ENCODE data around the gene CCDC107. TPM values are rescaled to one million over a fixed set of nuclear protein-coding genes. Genes with fewer than 3 reads are reported as not detected.
A peak's percentile ranks its signal among the peaks of the same experiment; 100 is the strongest.

CCDC107 gene
- total and polyA plus RNA-seq, 2 of the 13 experiments (the other 11 are each of a cell fraction or from before 2014, with no cell fraction given) = 7.1 to 15.2 TPM

DNA sequence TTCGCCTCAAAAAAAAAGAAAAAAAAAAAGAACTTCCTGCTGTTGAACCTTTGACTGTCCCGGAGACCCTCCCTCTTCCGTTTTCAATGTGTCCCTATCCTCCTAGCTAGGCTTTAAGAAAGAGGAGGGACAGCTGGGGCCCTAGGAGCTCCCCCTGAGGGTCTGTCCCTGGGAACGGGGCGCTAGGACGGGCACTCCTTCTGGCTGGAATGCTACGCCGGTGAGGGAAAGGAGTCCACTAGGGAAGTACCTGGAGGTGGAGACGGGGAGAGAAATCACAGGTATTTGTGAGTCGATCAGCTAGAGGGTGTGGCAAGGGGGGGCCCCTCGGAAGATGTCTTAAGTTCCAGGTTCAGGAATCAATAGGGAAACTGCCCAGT is 11.9 kb upstream of the CCDC107 start (continued):
- no peak for TF ChIP-seq ZSCAN9 (CRISPR knock-in tag; IDR thresholded peaks at IDR 0.05; ENCODE audit: borderline replicate concordance)
- TF ChIP-seq CHD4 (IDR thresholded peaks at IDR 0.05; ENCODE audit: borderline replicate concordance, low read length) = no peak
- peak; percentile 75; the same call in 1 of the 2 replicates for TF ChIP-seq ELF4 (CRISPR knock-in tag; IDR thresholded peaks at IDR 0.05; ENCODE audit: borderline replicate concordance)
- no peak for TF ChIP-seq ZNF674 (CRISPR knock-in tag; IDR thresholded peaks at IDR 0.05; ENCODE audit: low read depth)
- TF ChIP-seq ZNF770 (CRISPR knock-in tag; IDR thresholded peaks at IDR 0.05) = peak; percentile 24; the same call in 1 of the 2 replicates
- TF ChIP-seq SKI (IDR thresholded peaks at IDR 0.05; ENCODE audit: partially characterized antibody) = no peak
- TF ChIP-seq ZXDC (CRISPR knock-in tag; IDR thresholded peaks at IDR 0.05) = no peak
- no peak for TF ChIP-seq SP2 (CRISPR knock-in tag; IDR thresholded peaks at IDR 0.05)
- TF ChIP-seq PHF21A (CRISPR knock-in tag; IDR thresholded peaks at IDR 0.05) = 0 out of 2 replicates have a peak, but pooled peaks have one; percentile 28
- TF ChIP-seq KDM2A (CRISPR knock-in tag; IDR thresholded peaks at IDR 0.05; ENCODE audit: borderline replicate concordance, low read depth) = no peak
- TF ChIP-seq ZNF709 (CRISPR knock-in tag; IDR thresholded peaks at IDR 0.05) = no peak
- TF ChIP-seq TCF12 (IDR thresholded peaks at IDR 0.05) = no peak
- TF ChIP-seq TCF12 (CRISPR knock-in tag; IDR thresholded peaks at IDR 0.05) = no peak
- no peak for TF ChIP-seq BCLAF1 (IDR thresholded peaks at IDR 0.05)
- TF ChIP-seq, protein P1, sequence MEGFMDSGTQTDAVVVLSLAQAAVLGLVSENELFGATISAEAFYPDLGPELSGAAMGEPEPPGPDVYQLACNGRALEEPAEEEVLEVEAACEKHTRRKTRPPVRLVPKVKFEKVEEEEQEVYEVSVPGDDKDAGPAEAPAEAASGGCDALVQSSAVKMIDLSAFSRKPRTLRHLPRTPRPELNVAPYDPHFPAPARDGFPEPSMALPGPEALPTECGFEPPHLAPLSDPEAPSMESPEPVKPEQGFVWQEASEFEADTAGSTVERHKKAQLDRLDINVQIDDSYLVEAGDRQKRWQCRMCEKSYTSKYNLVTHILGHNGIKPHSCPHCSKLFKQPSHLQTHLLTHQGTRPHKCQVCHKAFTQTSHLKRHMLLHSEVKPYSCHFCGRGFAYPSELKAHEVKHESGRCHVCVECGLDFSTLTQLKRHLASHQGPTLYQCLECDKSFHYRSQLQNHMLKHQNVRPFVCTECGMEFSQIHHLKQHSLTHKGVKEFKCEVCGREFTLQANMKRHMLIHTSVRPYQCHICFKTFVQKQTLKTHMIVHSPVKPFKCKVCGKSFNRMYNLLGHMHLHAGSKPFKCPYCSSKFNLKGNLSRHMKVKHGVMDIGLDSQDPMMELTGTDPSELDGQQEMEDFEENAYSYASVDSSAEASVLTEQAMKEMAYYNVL (CRISPR knock-in tag; IDR thresholded peaks at IDR 0.05; ENCODE audit: borderline replicate concordance) = no peak
- TF ChIP-seq, protein P2, sequence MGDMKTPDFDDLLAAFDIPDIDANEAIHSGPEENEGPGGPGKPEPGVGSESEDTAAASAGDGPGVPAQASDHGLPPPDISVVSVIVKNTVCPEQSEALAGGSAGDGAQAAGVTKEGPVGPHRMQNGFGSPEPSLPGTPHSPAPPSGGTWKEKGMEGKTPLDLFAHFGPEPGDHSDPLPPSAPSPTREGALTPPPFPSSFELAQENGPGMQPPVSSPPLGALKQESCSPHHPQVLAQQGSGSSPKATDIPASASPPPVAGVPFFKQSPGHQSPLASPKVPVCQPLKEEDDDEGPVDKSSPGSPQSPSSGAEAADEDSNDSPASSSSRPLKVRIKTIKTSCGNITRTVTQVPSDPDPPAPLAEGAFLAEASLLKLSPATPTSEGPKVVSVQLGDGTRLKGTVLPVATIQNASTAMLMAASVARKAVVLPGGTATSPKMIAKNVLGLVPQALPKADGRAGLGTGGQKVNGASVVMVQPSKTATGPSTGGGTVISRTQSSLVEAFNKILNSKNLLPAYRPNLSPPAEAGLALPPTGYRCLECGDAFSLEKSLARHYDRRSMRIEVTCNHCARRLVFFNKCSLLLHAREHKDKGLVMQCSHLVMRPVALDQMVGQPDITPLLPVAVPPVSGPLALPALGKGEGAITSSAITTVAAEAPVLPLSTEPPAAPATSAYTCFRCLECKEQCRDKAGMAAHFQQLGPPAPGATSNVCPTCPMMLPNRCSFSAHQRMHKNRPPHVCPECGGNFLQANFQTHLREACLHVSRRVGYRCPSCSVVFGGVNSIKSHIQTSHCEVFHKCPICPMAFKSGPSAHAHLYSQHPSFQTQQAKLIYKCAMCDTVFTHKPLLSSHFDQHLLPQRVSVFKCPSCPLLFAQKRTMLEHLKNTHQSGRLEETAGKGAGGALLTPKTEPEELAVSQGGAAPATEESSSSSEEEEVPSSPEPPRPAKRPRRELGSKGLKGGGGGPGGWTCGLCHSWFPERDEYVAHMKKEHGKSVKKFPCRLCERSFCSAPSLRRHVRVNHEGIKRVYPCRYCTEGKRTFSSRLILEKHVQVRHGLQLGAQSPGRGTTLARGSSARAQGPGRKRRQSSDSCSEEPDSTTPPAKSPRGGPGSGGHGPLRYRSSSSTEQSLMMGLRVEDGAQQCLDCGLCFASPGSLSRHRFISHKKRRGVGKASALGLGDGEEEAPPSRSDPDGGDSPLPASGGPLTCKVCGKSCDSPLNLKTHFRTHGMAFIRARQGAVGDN (CRISPR knock-in tag; IDR thresholded peaks at IDR 0.05) = no peak
